ENCODE data around the gene RGS17.

GRCh38 chr6:153074761-153075160 is 56.3 kb downstream of the RGS17 start:
- no peak for TF ChIP-seq PPARA (CRISPR knock-in tag; IDR thresholded peaks at IDR 0.05; ENCODE audit: borderline replicate concordance)
- no peak for TF ChIP-seq PATZ1 (CRISPR knock-in tag; IDR thresholded peaks at IDR 0.05; ENCODE audit: borderline replicate concordance)

Measured in SK-N-SH treated with all-trans-retinoic acid at 6 μM for 48 hours (cell line).